Gastroesophageal sphincter (tissue), 3 donors: ENCODE results near the gene MUC20.

Experiments
- CTCF ChIP-seq, 4 experiments: fragments of 200-600 bp in 2 of 4; fragments of 450-650 bp in 2 of 4; sonication (generic) in 1 of 4; IDR thresholded peaks; one replicate each; pipeline ENCODE4 v1.5.1; 2017 to 2019; ENCODE audit warnings: antibody characterized with exemption in 4 of 4, mild to moderate bottlenecking in 2 of 4, moderate library complexity in 2 of 4
- EP300 ChIP-seq: sonication (generic); formaldehyde crosslinking; IDR thresholded peaks from one replicate; pipeline ENCODE4 v1.6.1; 2017; ENCODE audit warnings: antibody characterized with exemption, mild to moderate bottlenecking
- POLR2A ChIP-seq, 2 donors: fragments of 450-650 bp; IDR thresholded peaks; one replicate each; pipeline ENCODE4 v1.6.1; 2017; ENCODE audit warnings: antibody characterized with exemption in 2 of 2, mild to moderate bottlenecking in 2 of 2, moderate library complexity in 1 of 2

GRCh38 chr3:195763076-195763830, 42.5 kb downstream of the MUC20 start:
- TF ChIP-seq CTCF (IDR thresholded peaks at IDR 0.05): no peak
- no peak for TF ChIP-seq EP300
- TF ChIP-seq POLR2A (IDR thresholded peaks at IDR 0.05): no peak
